Urinary bladder (tissue), 2 donors: ENCODE measurements around the gene ZNF764. TPM values are rescaled to one million over a fixed set of nuclear protein-coding genes. Genes with fewer than 3 reads are reported as not detected.

Experiments used
- polyA plus RNA-seq: library from polyadenylated mRNA; stranded (reverse); fragments of 200-250 nt; gene quantifications from one replicate; pipeline ENCODE4 v1.2.3, GENCODE V29; 2013
- small RNA-seq: library from RNA; depleted of rRNA; stranded (forward); fragments of <200 nt; gene quantifications from one replicate; pipeline ENCODE3, GENCODE V24; 2014
- total RNA-seq: library from RNA; depleted of rRNA; stranded (reverse); fragments of >200 nt; gene quantifications from one replicate; pipeline ENCODE4 v1.2.3, GENCODE V29; 2014
- donor health status: healthy.

The ZNF764 gene
- total and polyA plus RNA-seq, 2 donors: 5.7 to 8.1 TPM

Small RNA genes lying within 50 kb of the gene (small RNA-seq; reads per million reads assigned to genes)
- gene AC093249.4: not detected
- not detected for gene MIR4518

Other genes starting within 250 kb of the ZNF764 start
- gene CD2BP2, start 203.1 kb downstream of the ZNF764 start, total RNA-seq: 20.0 TPM
- gene CD2BP2, start 203.1 kb downstream of the ZNF764 start, polyA plus RNA-seq: 50.2 TPM
- gene TBC1D10B, start 187.9 kb downstream of the ZNF764 start, total RNA-seq: 18.9 TPM
- 29.5 TPM for gene TBC1D10B, start 187.9 kb downstream of the ZNF764 start, polyA plus RNA-seq
- 165 TPM for gene MYL11, start 183.6 kb downstream of the ZNF764 start, total RNA-seq
- 1.4 TPM for gene MYL11, start 183.6 kb downstream of the ZNF764 start, polyA plus RNA-seq
- 0.37 TPM for gene SEPTIN1, start 175.8 kb downstream of the ZNF764 start, total RNA-seq
- 3.5 TPM for gene SEPTIN1, start 175.8 kb downstream of the ZNF764 start, polyA plus RNA-seq
- gene ZNF48, start 163.0 kb downstream of the ZNF764 start, total RNA-seq: 6.7 TPM
- 10.2 TPM for gene ZNF48, start 163.0 kb downstream of the ZNF764 start, polyA plus RNA-seq
- gene ZNF771, start 150.8 kb downstream of the ZNF764 start, total RNA-seq: 5.2 TPM
- 18.6 TPM for gene ZNF771, start 150.8 kb downstream of the ZNF764 start, polyA plus RNA-seq
- gene DCTPP1, start 128.3 kb downstream of the ZNF764 start, total RNA-seq: 8.0 TPM
- gene DCTPP1, start 128.3 kb downstream of the ZNF764 start, polyA plus RNA-seq: 36.7 TPM
- gene SEPHS2, start 112.5 kb downstream of the ZNF764 start, total RNA-seq: 7.1 TPM
- gene SEPHS2, start 112.5 kb downstream of the ZNF764 start, polyA plus RNA-seq: 45.8 TPM
- 4.1 TPM for gene ITGAL, start 85.6 kb downstream of the ZNF764 start, total RNA-seq
- gene ITGAL, start 85.6 kb downstream of the ZNF764 start, polyA plus RNA-seq: 1.8 TPM
- gene ZNF768, start 31.8 kb downstream of the ZNF764 start, total RNA-seq: 17.7 TPM
- 50.6 TPM for gene ZNF768, start 31.8 kb downstream of the ZNF764 start, polyA plus RNA-seq
- 13.3 TPM for gene ZNF747, start 23.5 kb downstream of the ZNF764 start, total RNA-seq
- gene ZNF747, start 23.5 kb downstream of the ZNF764 start, polyA plus RNA-seq: 11.9 TPM
- 10.0 TPM for gene ZNF688, start 13.3 kb upstream of the ZNF764 start, total RNA-seq
- 15.6 TPM for gene ZNF688, start 13.3 kb upstream of the ZNF764 start, polyA plus RNA-seq
- gene ZNF785, start 27.3 kb upstream of the ZNF764 start, total RNA-seq: 15.7 TPM
- gene ZNF785, start 27.3 kb upstream of the ZNF764 start, polyA plus RNA-seq: 7.5 TPM
- gene ZNF689, start 52.0 kb upstream of the ZNF764 start, total RNA-seq: 5.6 TPM
- 8.8 TPM for gene ZNF689, start 52.0 kb upstream of the ZNF764 start, polyA plus RNA-seq
- 6.9 TPM for gene PRR14, start 92.6 kb upstream of the ZNF764 start, total RNA-seq
- gene PRR14, start 92.6 kb upstream of the ZNF764 start, polyA plus RNA-seq: 55.3 TPM
- 18.8 TPM for gene FBRS, start 100.1 kb upstream of the ZNF764 start, total RNA-seq
- 52.3 TPM for gene FBRS, start 100.1 kb upstream of the ZNF764 start, polyA plus RNA-seq
- 15.0 TPM for gene SRCAP, start 140.8 kb upstream of the ZNF764 start, total RNA-seq
- gene SRCAP, start 140.8 kb upstream of the ZNF764 start, polyA plus RNA-seq: 20.3 TPM
- 9.1 TPM for gene PHKG2, start 190.1 kb upstream of the ZNF764 start, total RNA-seq
- gene PHKG2, start 190.1 kb upstream of the ZNF764 start, polyA plus RNA-seq: 28.9 TPM
- 1.3 TPM for gene CFAP119, start 203.7 kb upstream of the ZNF764 start, total RNA-seq
- 3.1 TPM for gene CFAP119, start 203.7 kb upstream of the ZNF764 start, polyA plus RNA-seq
- gene RNF40, start 203.9 kb upstream of the ZNF764 start, total RNA-seq: 47.3 TPM
- 57.6 TPM for gene RNF40, start 203.9 kb upstream of the ZNF764 start, polyA plus RNA-seq
- gene ZNF629, start 228.8 kb upstream of the ZNF764 start, total RNA-seq: 7.2 TPM
- gene ZNF629, start 228.8 kb upstream of the ZNF764 start, polyA plus RNA-seq: 11.2 TPM